ENCODE results near the gene F2R.

DNA sequence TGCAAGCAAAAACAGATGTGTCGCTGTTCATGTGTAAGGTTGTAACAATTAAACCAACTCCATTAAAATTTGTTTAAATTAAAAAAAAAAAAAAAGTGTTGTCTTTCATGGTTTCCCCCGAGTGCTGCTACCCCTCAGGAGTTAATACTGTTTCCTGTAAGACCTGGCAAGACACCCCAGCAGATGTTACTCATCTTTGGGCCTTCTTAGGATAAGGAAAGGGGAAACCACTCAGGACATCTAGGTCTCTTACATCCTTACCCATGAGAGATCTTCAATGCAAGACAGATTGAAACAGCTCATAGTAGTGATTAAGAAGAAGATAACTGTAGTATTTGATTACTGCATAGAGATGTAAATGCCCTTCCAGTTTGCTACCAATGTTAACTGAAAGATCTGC lies 33.5 kb upstream of the F2R start:
- TF ChIP-seq POLR2A (IDR thresholded peaks at IDR 0.05; ENCODE audit: low read depth, low read length): no peak
- TF ChIP-seq POLR2AphosphoS5 (IDR thresholded peaks at IDR 0.05; ENCODE audit: low read length): no peak
- TF ChIP-seq ZNF384 (IDR thresholded peaks at IDR 0.05; ENCODE audit: borderline replicate concordance, low read depth, low read length): no peak
- TF ChIP-seq, protein P1, sequence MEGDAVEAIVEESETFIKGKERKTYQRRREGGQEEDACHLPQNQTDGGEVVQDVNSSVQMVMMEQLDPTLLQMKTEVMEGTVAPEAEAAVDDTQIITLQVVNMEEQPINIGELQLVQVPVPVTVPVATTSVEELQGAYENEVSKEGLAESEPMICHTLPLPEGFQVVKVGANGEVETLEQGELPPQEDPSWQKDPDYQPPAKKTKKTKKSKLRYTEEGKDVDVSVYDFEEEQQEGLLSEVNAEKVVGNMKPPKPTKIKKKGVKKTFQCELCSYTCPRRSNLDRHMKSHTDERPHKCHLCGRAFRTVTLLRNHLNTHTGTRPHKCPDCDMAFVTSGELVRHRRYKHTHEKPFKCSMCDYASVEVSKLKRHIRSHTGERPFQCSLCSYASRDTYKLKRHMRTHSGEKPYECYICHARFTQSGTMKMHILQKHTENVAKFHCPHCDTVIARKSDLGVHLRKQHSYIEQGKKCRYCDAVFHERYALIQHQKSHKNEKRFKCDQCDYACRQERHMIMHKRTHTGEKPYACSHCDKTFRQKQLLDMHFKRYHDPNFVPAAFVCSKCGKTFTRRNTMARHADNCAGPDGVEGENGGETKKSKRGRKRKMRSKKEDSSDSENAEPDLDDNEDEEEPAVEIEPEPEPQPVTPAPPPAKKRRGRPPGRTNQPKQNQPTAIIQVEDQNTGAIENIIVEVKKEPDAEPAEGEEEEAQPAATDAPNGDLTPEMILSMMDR (IDR thresholded peaks at IDR 0.05 in 2 of 3, conservative IDR thresholded peaks at IDR 0.05 in 1 of 3; ENCODE audit: control insufficient read depth in 2 of 3, extremely low read depth in 1 of 3, insufficient read depth in 1 of 3, low read depth in 3 of 3, low read length in 3 of 3): no peak
- TF ChIP-seq ZNF24 (IDR thresholded peaks at IDR 0.05): no peak
- no peak for TF ChIP-seq ATF7 (IDR thresholded peaks at IDR 0.05; ENCODE audit: low read depth)
- TF ChIP-seq EP300 (IDR thresholded peaks at IDR 0.05; ENCODE audit: borderline replicate concordance in 1 of 2, control insufficient read depth in 1 of 2, low read depth in 2 of 2, low read length in 2 of 2): no peak
- TF ChIP-seq, protein P2, sequence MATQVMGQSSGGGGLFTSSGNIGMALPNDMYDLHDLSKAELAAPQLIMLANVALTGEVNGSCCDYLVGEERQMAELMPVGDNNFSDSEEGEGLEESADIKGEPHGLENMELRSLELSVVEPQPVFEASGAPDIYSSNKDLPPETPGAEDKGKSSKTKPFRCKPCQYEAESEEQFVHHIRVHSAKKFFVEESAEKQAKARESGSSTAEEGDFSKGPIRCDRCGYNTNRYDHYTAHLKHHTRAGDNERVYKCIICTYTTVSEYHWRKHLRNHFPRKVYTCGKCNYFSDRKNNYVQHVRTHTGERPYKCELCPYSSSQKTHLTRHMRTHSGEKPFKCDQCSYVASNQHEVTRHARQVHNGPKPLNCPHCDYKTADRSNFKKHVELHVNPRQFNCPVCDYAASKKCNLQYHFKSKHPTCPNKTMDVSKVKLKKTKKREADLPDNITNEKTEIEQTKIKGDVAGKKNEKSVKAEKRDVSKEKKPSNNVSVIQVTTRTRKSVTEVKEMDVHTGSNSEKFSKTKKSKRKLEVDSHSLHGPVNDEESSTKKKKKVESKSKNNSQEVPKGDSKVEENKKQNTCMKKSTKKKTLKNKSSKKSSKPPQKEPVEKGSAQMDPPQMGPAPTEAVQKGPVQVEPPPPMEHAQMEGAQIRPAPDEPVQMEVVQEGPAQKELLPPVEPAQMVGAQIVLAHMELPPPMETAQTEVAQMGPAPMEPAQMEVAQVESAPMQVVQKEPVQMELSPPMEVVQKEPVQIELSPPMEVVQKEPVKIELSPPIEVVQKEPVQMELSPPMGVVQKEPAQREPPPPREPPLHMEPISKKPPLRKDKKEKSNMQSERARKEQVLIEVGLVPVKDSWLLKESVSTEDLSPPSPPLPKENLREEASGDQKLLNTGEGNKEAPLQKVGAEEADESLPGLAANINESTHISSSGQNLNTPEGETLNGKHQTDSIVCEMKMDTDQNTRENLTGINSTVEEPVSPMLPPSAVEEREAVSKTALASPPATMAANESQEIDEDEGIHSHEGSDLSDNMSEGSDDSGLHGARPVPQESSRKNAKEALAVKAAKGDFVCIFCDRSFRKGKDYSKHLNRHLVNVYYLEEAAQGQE (IDR thresholded peaks at IDR 0.05; ENCODE audit: low read depth, low read length): no peak
